Measurements from ENCODE around the gene CORIN. TPM values are rescaled to one million over a fixed set of nuclear protein-coding genes. Genes with fewer than 3 reads are reported as not detected.
"Not testable (repeated sequence)": the region's sequence is repeated elsewhere in the genome, so short reads cannot be mapped to it uniquely, and the experiment has no call there.

CORIN gene
- total and polyA plus RNA-seq, 4 donors: 0.02 to 0.23 (median 0.15) TPM

DNA sequence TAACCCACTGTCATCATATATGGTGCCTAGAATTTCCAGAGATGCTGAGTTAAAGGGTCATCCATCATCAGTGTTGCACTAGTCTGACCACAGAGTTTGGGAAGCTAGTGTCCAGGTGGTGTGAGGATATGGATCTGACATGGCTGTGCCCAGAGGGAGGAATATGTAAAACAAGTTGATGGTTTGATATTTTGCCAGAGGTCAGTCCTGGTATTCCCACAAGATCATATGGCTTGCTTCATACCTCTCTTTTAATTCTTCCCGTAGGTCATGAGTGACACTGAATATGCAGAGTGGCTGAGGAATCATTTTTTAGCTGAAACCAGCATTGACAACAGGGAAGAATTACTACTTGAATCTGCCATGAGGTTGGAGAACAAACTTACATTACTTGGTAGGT lies 277.2 kb downstream of the CORIN start:
- TF ChIP-seq TAF1 (conservative IDR thresholded peaks at IDR 0.05) (no peak), FOXA1 (IDR thresholded peaks at IDR 0.05) (no peak), ZBTB33 (IDR thresholded peaks at IDR 0.05) (no peak), EGR1 (IDR thresholded peaks at IDR 0.05; ENCODE audit: low read depth in 2 of 2) (no peak)
- Histone ChIP-seq H3K27me3 (ENCODE audit: control insufficient read depth in 4 of 4, insufficient read depth in 4 of 4, low read length in 3 of 4) (no peaks in the 10 kb centered on the region), H3K9ac (ENCODE audit: low read depth in 1 of 2, low read length in 2 of 2) (no peak overlapping the region), H3K9me3 (ENCODE audit: control insufficient read depth in 4 of 4, low read length in 3 of 4) (no peaks in the 10 kb centered on the region), H3K4me1 (ENCODE audit: control insufficient read depth in 4 of 4, insufficient read depth in 4 of 4, low read length in 3 of 4) (peaks cover 0 to 13% (median 7%) of the 10 kb centered on the region in 4 donors), H3K36me3 (ENCODE audit: control insufficient read depth in 4 of 4, insufficient read depth in 3 of 4, low read depth in 1 of 4, low read length in 3 of 4) (no peaks in the 10 kb centered on the region), H3K4me3 (ENCODE audit: low read depth in 1 of 3, low read length in 3 of 3) (no peak overlapping the region), H3K27ac (ENCODE audit: low read depth in 1 of 2, low read length in 2 of 2) (no peak overlapping the region)
- WGBS: 94% methylated on average over 1 of the region's 1 CpG
- no peak for DNase-seq (ENCODE audit: low spot score)

DNA sequence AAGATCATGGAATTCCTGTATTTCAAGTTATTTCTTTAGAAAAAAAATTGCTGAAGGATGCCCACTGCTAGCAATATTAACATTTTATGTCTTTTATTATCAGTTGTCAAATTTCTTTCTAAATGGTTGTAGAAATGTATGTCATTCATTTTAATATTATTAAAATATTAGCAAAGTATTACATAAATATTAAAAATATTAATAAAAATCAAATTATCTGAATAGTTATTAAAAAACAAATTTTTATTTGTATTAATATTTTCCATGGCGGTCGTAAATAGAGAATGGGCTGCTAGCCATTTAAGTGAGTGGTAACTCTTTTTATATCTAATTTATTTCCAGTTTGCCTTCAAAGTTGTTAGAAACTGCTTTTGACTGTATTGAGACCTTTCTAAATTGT lies 280.6 kb downstream of the CORIN start:
- Histone ChIP-seq H3K4me3 (ENCODE audit: low read depth in 1 of 3, low read length in 3 of 3) (no peak overlapping the region), H3K27me3 (ENCODE audit: control insufficient read depth in 4 of 4, insufficient read depth in 4 of 4, low read length in 3 of 4) (no peaks in the 10 kb centered on the region), H3K36me3 (ENCODE audit: control insufficient read depth in 4 of 4, insufficient read depth in 3 of 4, low read depth in 1 of 4, low read length in 3 of 4) (peaks cover 0 to 8% (median under 1%) of the 10 kb centered on the region in 4 donors), H3K9ac (ENCODE audit: low read depth in 1 of 2, low read length in 2 of 2) (no peak overlapping the region), H3K9me3 (ENCODE audit: control insufficient read depth in 4 of 4, low read length in 3 of 4) (no peaks in the 10 kb centered on the region), H3K27ac (ENCODE audit: low read depth in 1 of 2, low read length in 2 of 2) (no peak overlapping the region), H3K4me1 (ENCODE audit: control insufficient read depth in 4 of 4, insufficient read depth in 4 of 4, low read length in 3 of 4) (peaks cover 0 to 10% (median 7%) of the 10 kb centered on the region in 4 donors)
- TF ChIP-seq GABPA (IDR thresholded peaks at IDR 0.05 in 1 of 2, conservative IDR thresholded peaks at IDR 0.05 in 1 of 2) (no peak), HNF4A (conservative IDR thresholded peaks at IDR 0.05) (no peak), CTCF (IDR thresholded peaks at IDR 0.05; ENCODE audit: low read depth, low read length, missing input control) (no peak), ZBTB33 (IDR thresholded peaks at IDR 0.05) (no peak), RAD21 (IDR thresholded peaks at IDR 0.05) (no peak), EGR1 (IDR thresholded peaks at IDR 0.05; ENCODE audit: low read depth in 2 of 2) (no peak), FOXA2 (IDR thresholded peaks at IDR 0.05) (no peak), YY1 (IDR thresholded peaks at IDR 0.05) (no peak), NR2F2 (IDR thresholded peaks at IDR 0.05) (no peak), FOXA1 (IDR thresholded peaks at IDR 0.05) (no peak), RXRA (IDR thresholded peaks at IDR 0.05) (no peak), ATF3 (IDR thresholded peaks at IDR 0.05) (no peak), SP1 (IDR thresholded peaks at IDR 0.05) (no peak), REST (IDR thresholded peaks at IDR 0.05) (no peak), TAF1 (conservative IDR thresholded peaks at IDR 0.05) (no peak), JUND (IDR thresholded peaks at IDR 0.05) (no peak), HNF4G (IDR thresholded peaks at IDR 0.05) (no peak)
- TF ChIP-seq, protein P1, sequence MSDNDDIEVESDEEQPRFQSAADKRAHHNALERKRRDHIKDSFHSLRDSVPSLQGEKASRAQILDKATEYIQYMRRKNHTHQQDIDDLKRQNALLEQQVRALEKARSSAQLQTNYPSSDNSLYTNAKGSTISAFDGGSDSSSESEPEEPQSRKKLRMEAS (IDR thresholded peaks at IDR 0.05): no peak
- WGBS: 99% methylated on average over 2 of the region's 2 CpGs
- DNase-seq (ENCODE audit: low spot score): no peak

DNA sequence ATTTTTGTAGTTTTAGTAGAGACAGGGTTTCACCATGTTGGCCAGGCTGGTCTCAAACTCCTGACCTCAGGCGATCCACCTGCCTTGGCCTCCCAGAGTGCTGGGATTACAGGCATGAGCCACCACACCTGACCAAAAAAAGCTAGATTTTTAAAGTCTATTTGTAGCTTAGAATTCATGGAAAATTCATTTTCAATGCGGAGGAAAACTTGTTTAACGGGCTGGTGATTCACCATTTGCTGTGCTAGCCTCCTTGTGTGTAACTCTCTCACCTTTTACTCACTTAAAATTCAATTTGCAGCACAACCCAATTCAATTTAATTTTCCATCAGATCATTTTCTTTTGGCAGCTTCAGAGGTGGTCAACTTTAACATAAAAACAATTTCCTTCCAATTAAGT lies 281.9 kb downstream of the CORIN start:
- H3K9ac ChIP-seq (ENCODE audit: low read depth in 1 of 2, low read length in 2 of 2); H3K9me3 ChIP-seq (ENCODE audit: control insufficient read depth in 4 of 4, low read length in 3 of 4); DNase-seq (ENCODE audit: low spot score); H3K27ac ChIP-seq (ENCODE audit: low read depth in 1 of 2, low read length in 2 of 2); H3K4me3 ChIP-seq (ENCODE audit: low read depth in 1 of 3, low read length in 3 of 3); H3K36me3 ChIP-seq (ENCODE audit: control insufficient read depth in 4 of 4, insufficient read depth in 3 of 4, low read depth in 1 of 4, low read length in 3 of 4); H3K27me3 ChIP-seq (ENCODE audit: control insufficient read depth in 4 of 4, insufficient read depth in 4 of 4, low read length in 3 of 4); H3K4me1 ChIP-seq (ENCODE audit: control insufficient read depth in 4 of 4, insufficient read depth in 4 of 4, low read length in 3 of 4): not testable (repeated sequence)
- 83% methylated on average over 3 of the region's 3 CpGs for WGBS
